PC-3 (cell line): ENCODE data around the gene TXN2. TPM values are rescaled to one million over a fixed set of nuclear protein-coding genes. Genes with fewer than 3 reads are reported as not detected.
A peak's percentile ranks its signal among the peaks of the same experiment; 100 is the strongest.

Experiments used
- ATAC-seq: fragments of 200-7000 bp; cut with Tn5 transposase; 2 replicates; pipeline ENCODE4 v1.9.1; 2020; ENCODE audit warnings: mild to moderate bottlenecking, moderate library complexity
- BruUV-seq: library from RNA; stranded (reverse); fragments of 400-500 nt; replicated peaks from 2 replicates; lab custom pipeline; 2021; lab: Mats Ljungman, UMichigan
- CTCF ChIA-PET: fragments of 300-600 bp; sonication (Branson Sonifier 250); formaldehyde crosslinking; loops from one replicate; lab custom pipeline; 2022; ENCODE audit warnings: antibody characterized with exemption; lab: Charles Lee
- POLR2A ChIA-PET: fragments of 300-600 bp; sonication (Branson Sonifier 250); formaldehyde crosslinking; loops from one replicate; lab custom pipeline; 2022; ENCODE audit warnings: antibody characterized with exemption; ENCODE audit not compliant: unreplicated experiment; lab: Charles Lee
- DNase-seq: peaks from one replicate; pipeline ENCODE4 v3.0.0-alpha.2; 2015
- H2AFZ ChIP-seq: fragments of 300-600 bp; sonication (generic); 2 replicates; pipeline ENCODE4 v1.6.0; 2016; ENCODE audit warnings: antibody characterized with exemption, low read length
- H3F3A ChIP-seq: fragments of 300-600 bp; sonication (generic); one replicate; pipeline ENCODE4 v1.6.0; 2017; ENCODE audit warnings: antibody characterized with exemption, low read length, control low read depth, mild to moderate bottlenecking; ENCODE audit not compliant: unreplicated experiment
- H3K27ac ChIP-seq: fragments of 300-600 bp; sonication (generic); 2 replicates; pipeline ENCODE4 v1.5.1; 2016; ENCODE audit warnings: mild to moderate bottlenecking, low read length
- H3K27me3 ChIP-seq: fragments of 300-600 bp; sonication (generic); 2 replicates; pipeline ENCODE4 v1.6.1; 2016; ENCODE audit warnings: low read length, mixed read lengths
- H3K36me3 ChIP-seq: fragments of 300-600 bp; sonication (generic); 2 replicates; pipeline ENCODE4 v1.6.1; 2016; ENCODE audit warnings: low read depth, mixed run types, low read length, mixed read lengths
- H3K4me1 ChIP-seq: fragments of 300-600 bp; sonication (generic); 2 replicates; pipeline ENCODE4 v1.5.1; 2016; ENCODE audit warnings: low read length; ENCODE audit not compliant: insufficient read depth
- H3K4me2 ChIP-seq: fragments of 300-600 bp; sonication (generic); 2 replicates; pipeline ENCODE4 v1.6.0; 2016; ENCODE audit warnings: low read length
- H3K4me3 ChIP-seq: fragments of 300-600 bp; sonication (generic); 2 replicates; pipeline ENCODE4 v1.5.1; 2016; ENCODE audit warnings: mild to moderate bottlenecking, low read length, mixed read lengths
- H3K79me2 ChIP-seq: fragments of 300-600 bp; sonication (generic); 2 replicates; pipeline ENCODE4 v1.6.1; 2017; ENCODE audit warnings: low read length, mixed read lengths
- H3K9ac ChIP-seq: fragments of 300-600 bp; sonication (generic); 2 replicates; pipeline ENCODE4 v1.6.0; 2016; ENCODE audit warnings: mild to moderate bottlenecking, low read length
- H3K9me2 ChIP-seq: fragments of 300-600 bp; sonication (generic); replicated peaks from 2 replicates; pipeline ENCODE4 v1.6.1; 2016; ENCODE audit warnings: mixed run types, low read length, mixed read lengths
- H3K9me3 ChIP-seq: fragments of 300-600 bp; sonication (generic); 2 replicates; pipeline ENCODE4 v1.6.1; 2016; ENCODE audit warnings: low read length, mixed read lengths
- H4K20me1 ChIP-seq: fragments of 300-600 bp; sonication (generic); 2 replicates; pipeline ENCODE4 v1.6.1; 2016; ENCODE audit warnings: low read length, mixed read lengths
- EZH2 ChIP-seq: fragments of 300-600 bp; sonication (generic); IDR thresholded peaks from one replicate; pipeline ENCODE4 v1.6.1; 2017; ENCODE audit warnings: antibody characterized with exemption, mild to moderate bottlenecking, low read length; ENCODE audit not compliant: unreplicated experiment
- EZH2phosphoT487 ChIP-seq: fragments of 300-600 bp; sonication (generic); IDR thresholded peaks from 2 replicates; pipeline ENCODE4 v1.6.1; 2018; ENCODE audit warnings: mild to moderate bottlenecking, antibody characterized with exemption, low read length, borderline replicate concordance
- intact Hi-C: fragments of 100-400 bp; cut with micrococcal nuclease; formaldehyde crosslinking; loops from 2 replicates; pipeline ENCODE4 v1.9.0; 2023
- total RNA-seq: library from RNA; depleted of rRNA; stranded (reverse); fragments of >200 nt; gene quantifications from 2 replicates; pipeline ENCODE4 v1.2.3, GENCODE V29; 2014
- TF ChIP-seq, protein P1 (sequence below): fragments of 300-600 bp; sonication (generic); conservative IDR thresholded peaks from 2 replicates; pipeline ENCODE4 v1.5.1; 2017; ENCODE audit warnings: antibody characterized with exemption, low read depth, mild to moderate bottlenecking, low read length

The TXN2 gene
- total RNA-seq, 1 experiment from 2014 or later: 49.6 TPM

- TF ChIP-seq EZH2: no peak
- no peak for TF ChIP-seq EZH2phosphoT487
- TF ChIP-seq, protein P1, sequence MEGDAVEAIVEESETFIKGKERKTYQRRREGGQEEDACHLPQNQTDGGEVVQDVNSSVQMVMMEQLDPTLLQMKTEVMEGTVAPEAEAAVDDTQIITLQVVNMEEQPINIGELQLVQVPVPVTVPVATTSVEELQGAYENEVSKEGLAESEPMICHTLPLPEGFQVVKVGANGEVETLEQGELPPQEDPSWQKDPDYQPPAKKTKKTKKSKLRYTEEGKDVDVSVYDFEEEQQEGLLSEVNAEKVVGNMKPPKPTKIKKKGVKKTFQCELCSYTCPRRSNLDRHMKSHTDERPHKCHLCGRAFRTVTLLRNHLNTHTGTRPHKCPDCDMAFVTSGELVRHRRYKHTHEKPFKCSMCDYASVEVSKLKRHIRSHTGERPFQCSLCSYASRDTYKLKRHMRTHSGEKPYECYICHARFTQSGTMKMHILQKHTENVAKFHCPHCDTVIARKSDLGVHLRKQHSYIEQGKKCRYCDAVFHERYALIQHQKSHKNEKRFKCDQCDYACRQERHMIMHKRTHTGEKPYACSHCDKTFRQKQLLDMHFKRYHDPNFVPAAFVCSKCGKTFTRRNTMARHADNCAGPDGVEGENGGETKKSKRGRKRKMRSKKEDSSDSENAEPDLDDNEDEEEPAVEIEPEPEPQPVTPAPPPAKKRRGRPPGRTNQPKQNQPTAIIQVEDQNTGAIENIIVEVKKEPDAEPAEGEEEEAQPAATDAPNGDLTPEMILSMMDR: no peak
- H3K9me2 ChIP-seq: no peaks in the 10 kb centered on the region
- ChIA-PET CTCF (no interaction called here), POLR2A (interaction anchor here (0.6 kb wide), 1 partner anchor 10 kb away, joined by 5 read pairs; no protein-coding TSS in a partner anchor)
- no peaks in the 10 kb centered on the region for H3F3A ChIP-seq
- intact Hi-C loops: no loop called here
- DNase-seq: no peak
- H3K79me2 ChIP-seq: no peaks in the 10 kb centered on the region
- 0 out of 2 replicates have a peak overlapping the region, but pooled peaks have one; percentile 67 for H2AFZ ChIP-seq
- H3K36me3 ChIP-seq: no peaks in the 10 kb centered on the region
- no peaks in the 10 kb centered on the region for H3K27me3 ChIP-seq
- TSS peak; percentile 25 for BruUV-seq
- H3K27ac ChIP-seq: no peak overlapping the region
- H4K20me1 ChIP-seq: no peaks in the 10 kb centered on the region
- peaks cover 51% of the 10 kb centered on the region for H3K4me1 ChIP-seq
- peak overlapping the region; percentile 60; the same call in 1 of the 2 replicates for H3K4me3 ChIP-seq
- no peak for ATAC-seq
- H3K9me3 ChIP-seq: no peaks in the 10 kb centered on the region
- H3K4me2 ChIP-seq: peak overlapping the region; percentile 79
- no peak overlapping the region for H3K9ac ChIP-seq
These were observed 25.6 kb downstream of the TXN2 start for GRCh38 chr22:36455571-36456463.

DNA sequence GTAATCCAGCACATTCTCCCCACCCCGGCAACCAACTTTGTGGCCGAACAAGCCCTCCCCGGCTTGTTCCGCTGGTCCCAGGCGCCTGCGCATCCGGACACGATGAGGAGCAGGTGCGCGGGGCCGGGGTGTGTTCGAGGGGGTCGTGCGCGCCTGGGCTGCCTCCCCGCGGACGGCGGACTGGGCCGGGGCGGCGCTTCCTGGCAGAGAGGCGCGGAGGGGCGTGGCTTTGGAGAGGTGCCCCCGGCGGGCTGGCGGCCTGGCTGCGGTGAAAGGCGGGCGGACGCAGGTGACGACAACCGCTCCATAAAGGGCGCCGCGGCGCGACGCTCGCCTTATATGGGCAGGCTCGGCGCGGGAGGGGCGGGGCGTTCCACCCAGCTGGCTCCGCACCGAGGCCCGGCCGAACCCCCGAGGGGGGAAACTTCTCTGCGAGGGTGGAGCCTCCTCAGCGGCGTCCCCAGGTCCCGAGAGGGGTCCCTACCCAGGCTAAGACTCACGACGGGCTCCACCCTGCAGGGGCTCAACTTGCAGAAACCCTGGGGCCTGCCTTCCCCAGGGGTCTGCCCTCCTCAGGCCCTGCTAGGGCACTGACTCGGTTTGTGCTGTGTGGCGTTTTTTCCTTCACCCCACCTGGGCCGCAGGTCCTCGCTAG is 26.4 kb downstream of the TXN2 start:
- Histone ChIP-seq H3K9ac (peak overlapping the region; percentile 24), H3K4me2 (peak overlapping the region; percentile 79), H3F3A (no peaks in the 10 kb centered on the region), H4K20me1 (no peaks in the 10 kb centered on the region), H2AFZ (peak overlapping the region; percentile 67), H3K4me3 (peak overlapping the region; percentile 60), H3K27ac (no peak overlapping the region), H3K4me1 (peaks cover 45% of the 10 kb centered on the region), H3K9me3 (no peaks in the 10 kb centered on the region), H3K9me2 (no peaks in the 10 kb centered on the region), H3K79me2 (no peaks in the 10 kb centered on the region), H3K27me3 (no peaks in the 10 kb centered on the region), H3K36me3 (no peaks in the 10 kb centered on the region)
- intact Hi-C loops: no loop called here
- BruUV-seq: no TSS peak
- ChIA-PET POLR2A (interaction anchor here (0.6 kb wide), 1 partner anchor 10 kb away, joined by 5 read pairs; no protein-coding TSS in a partner anchor), CTCF (no interaction called here)
- DNase-seq (peak; percentile 88), ATAC-seq (peak; percentile 62)
- TF ChIP-seq EZH2phosphoT487: no peak
- TF ChIP-seq, protein P1: no peak
- no peak for TF ChIP-seq EZH2
